Liver (tissue), 9 donors: ENCODE measurements around the gene ARAP1. TPM values are rescaled to one million over a fixed set of nuclear protein-coding genes. Genes with fewer than 3 reads are reported as not detected.

Experiments
- DNase-seq: peaks from one replicate; pipeline ENCODE4 v3.0.0-alpha.2; 2017; ENCODE audit warnings: low spot score
- H3K27ac ChIP-seq, 2 donors: one replicate each; pipeline ENCODE4 v1.7.0; 2013; ENCODE audit warnings: inconsistent platforms in 2 of 2, low read length in 2 of 2, control low read depth in 1 of 2, low read depth in 1 of 2, mild to moderate bottlenecking in 1 of 2
- H3K27me3 ChIP-seq, 4 donors: one replicate each; pipeline versions ENCODE4 v1.6.1 to v1.7.0; 2013; ENCODE audit warnings: low read length in 3 of 4, inconsistent platforms in 1 of 4, mild to moderate bottlenecking in 1 of 4, moderate library complexity in 1 of 4; ENCODE audit not compliant: control insufficient read depth in 4 of 4, insufficient read depth in 4 of 4
- H3K36me3 ChIP-seq, 4 donors: one replicate each; pipeline versions ENCODE4 v1.6.1 to v1.7.0; 2013; ENCODE audit warnings: low read length in 3 of 4, mild to moderate bottlenecking in 3 of 4, low read depth in 1 of 4, moderate library complexity in 1 of 4; ENCODE audit not compliant: control insufficient read depth in 4 of 4, insufficient read depth in 3 of 4
- H3K4me1 ChIP-seq, 4 donors: one replicate each; pipeline versions ENCODE4 v1.6.1 to v1.7.0; 2013; ENCODE audit warnings: low read length in 3 of 4, mild to moderate bottlenecking in 3 of 4, moderate library complexity in 1 of 4; ENCODE audit not compliant: control insufficient read depth in 4 of 4, insufficient read depth in 4 of 4
- H3K4me3 ChIP-seq, 3 donors: one replicate each; pipeline versions ENCODE4 v1.6.1 to v1.7.0; 2013; ENCODE audit warnings: low read length in 3 of 3, control low read depth in 1 of 3, low read depth in 1 of 3, mild to moderate bottlenecking in 1 of 3
- H3K9ac ChIP-seq, 2 donors: one replicate each; pipeline ENCODE4 v1.7.0; 2013; ENCODE audit warnings: low read length in 2 of 2, mild to moderate bottlenecking in 2 of 2, moderate library complexity in 2 of 2, control low read depth in 1 of 2, low read depth in 1 of 2
- H3K9me3 ChIP-seq, 4 donors: one replicate each; pipeline versions ENCODE4 v1.6.1 to v1.7.0; 2013; ENCODE audit warnings: low read length in 3 of 4; ENCODE audit not compliant: control insufficient read depth in 4 of 4
- CTCF ChIP-seq: fragments of 150-350 bp; IDR thresholded peaks from 2 replicates; pipeline ENCODE4 v1.5.1; 2017; ENCODE audit warnings: improper control_type of control experiment, low read depth, low read length; ENCODE audit not compliant: missing input control
- EGR1 ChIP-seq, 2 donors: IDR thresholded peaks; 2 replicates each; pipeline ENCODE4 v1.6.1; 2016 to 2018; ENCODE audit warnings: antibody characterized with exemption in 2 of 2, low read depth in 2 of 2
- FOXA1 ChIP-seq: IDR thresholded peaks from 2 replicates; pipeline ENCODE4 v1.6.1; 2016; ENCODE audit warnings: antibody characterized with exemption
- GABPA ChIP-seq, 2 donors: IDR thresholded peaks in 1 of 2; conservative IDR thresholded peaks in 1 of 2; 2 replicates each; pipeline ENCODE4 v1.6.1; 2016; ENCODE audit warnings: antibody characterized with exemption in 2 of 2, mild to moderate bottlenecking in 1 of 2, moderate library complexity in 1 of 2
- HNF4G ChIP-seq: IDR thresholded peaks from 2 replicates; pipeline ENCODE4 v1.6.1; 2016; ENCODE audit warnings: antibody characterized with exemption
- JUND ChIP-seq, 2 donors: IDR thresholded peaks; 2 replicates each; pipeline ENCODE4 v1.6.1; 2016; ENCODE audit warnings: antibody characterized with exemption in 2 of 2
- RAD21 ChIP-seq, 2 donors: IDR thresholded peaks; 2 replicates each; pipeline ENCODE4 v1.6.1; 2016; ENCODE audit warnings: antibody characterized with exemption in 2 of 2, mild to moderate bottlenecking in 2 of 2
- REST ChIP-seq: IDR thresholded peaks from 2 replicates; pipeline ENCODE4 v1.6.1; 2016; ENCODE audit warnings: antibody characterized with exemption, mild to moderate bottlenecking
- RXRA ChIP-seq, 2 donors: IDR thresholded peaks; 2 replicates each; pipeline ENCODE4 v1.6.1; 2017 to 2018; ENCODE audit warnings: antibody characterized with exemption in 2 of 2, mild to moderate bottlenecking in 1 of 2
- SP1 ChIP-seq: IDR thresholded peaks from 2 replicates; pipeline ENCODE4 v1.6.1; 2018; ENCODE audit warnings: antibody characterized with exemption, mild to moderate bottlenecking
- ZBTB33 ChIP-seq: IDR thresholded peaks from 2 replicates; pipeline ENCODE4 v1.6.1; 2016; ENCODE audit warnings: antibody characterized with exemption
- WGBS: extraction: QIAGEN DNeasy Blood & Tissue Kit; methylation state at CpG from one replicate; pipeline ENCODE4 v1.1.7; 2013; 5-methylcytosine and 5-hydroxymethylcytosine counted together
- polyA plus RNA-seq, 2 donors: library from polyadenylated mRNA; stranded (reverse) in 1 of 2; unstranded in 1 of 2; fragments of 200-250 nt in 1 of 2; fragments of >200 nt in 1 of 2; fragmentation: Nextera tagmentation in 1 of 2; extraction: Ambion mirVana in 1 of 2; gene quantifications; one replicate each; pipeline versions ENCODE4 v1.2.1 to v1.2.3, GENCODE V29; 2013 to 2015
- total RNA-seq, 2 donors: library from RNA; depleted of rRNA; stranded (reverse); fragments of >200 nt; gene quantifications; one replicate each; pipeline ENCODE4 v1.2.3, GENCODE V29; 2014
- TF ChIP-seq, protein P1 (sequence below): IDR thresholded peaks from 2 replicates; pipeline ENCODE4 v1.6.1; 2016; ENCODE audit warnings: antibody characterized with exemption
- donor health status: healthy.
- donor health status: healthy.
- donor health status: healthy.
- donor health status: healthy.
- donor health status: healthy.

ARAP1 gene
- total and polyA plus RNA-seq, 4 donors = 14.4 to 77.8 (median 43.5) TPM

DNA sequence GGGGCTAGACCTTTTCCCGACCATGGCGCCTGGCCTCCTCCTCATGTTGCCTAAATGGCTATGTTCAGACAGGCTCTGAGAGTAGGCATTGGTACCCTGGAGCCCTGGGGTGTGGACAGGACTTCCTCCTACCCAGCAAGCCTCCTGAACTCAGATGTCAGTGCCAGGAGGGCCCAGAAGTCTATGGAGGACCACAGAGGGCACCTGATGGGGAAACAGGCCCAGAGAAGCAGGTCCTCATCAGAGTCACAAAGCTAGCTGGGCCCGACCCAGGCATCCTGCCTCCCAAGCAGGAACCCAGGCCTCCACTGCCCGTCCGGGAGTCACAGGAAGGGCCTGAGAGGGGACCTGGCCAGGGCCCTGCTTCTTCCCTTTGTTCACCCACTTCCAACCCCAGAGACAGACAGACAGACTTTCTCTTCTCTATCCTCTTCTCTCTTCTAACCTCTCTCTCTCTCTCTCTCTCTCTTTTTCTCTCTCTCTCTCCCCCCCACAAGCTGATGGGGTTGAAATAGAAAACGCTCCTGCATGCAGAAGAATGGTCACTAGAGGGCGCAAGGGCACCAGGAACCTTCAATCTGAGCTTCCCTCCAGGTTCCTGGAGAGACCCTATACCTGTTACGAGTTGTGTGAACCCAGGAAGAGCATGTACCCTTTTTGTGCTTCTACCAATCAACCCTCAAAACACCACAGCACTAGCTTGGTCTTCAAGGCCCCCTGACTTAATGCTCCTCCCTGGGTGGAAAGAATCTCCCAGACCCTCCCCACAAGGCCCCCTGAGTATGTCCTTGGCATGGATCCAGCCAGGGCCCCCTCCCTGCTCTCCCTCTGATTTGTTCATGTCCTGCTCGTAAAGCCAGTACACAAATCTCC is 27.1 kb downstream of the ARAP1 start:
- Histone ChIP-seq H3K4me3 (no peak overlapping the region), H3K36me3 (no peaks in the 10 kb centered on the region), H3K27me3 (no peaks in the 10 kb centered on the region), H3K9me3 (no peaks in the 10 kb centered on the region), H3K4me1 (peaks cover 8 to 43% (median 32%) of the 10 kb centered on the region in 4 donors), H3K27ac (no peak overlapping the region), H3K9ac (no peak overlapping the region)
- 52% methylated on average over 9 of the region's 9 CpGs for WGBS
- TF ChIP-seq RAD21 (IDR thresholded peaks at IDR 0.05) (peak; percentile 99), REST (no peak), EGR1 (IDR thresholded peaks at IDR 0.05; ENCODE audit: low read depth in 2 of 2) (no peak), ZBTB33 (no peak), RXRA (IDR thresholded peaks at IDR 0.05) (peak in 1 of 2 donors; percentile 44), CTCF (peak; percentile 96)
- TF ChIP-seq, protein P1, sequence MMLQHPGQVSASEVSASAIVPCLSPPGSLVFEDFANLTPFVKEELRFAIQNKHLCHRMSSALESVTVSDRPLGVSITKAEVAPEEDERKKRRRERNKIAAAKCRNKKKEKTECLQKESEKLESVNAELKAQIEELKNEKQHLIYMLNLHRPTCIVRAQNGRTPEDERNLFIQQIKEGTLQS = no peak
- peak; percentile 75 for DNase-seq

- Histone ChIP-seq H3K27ac (peak overlapping the region in 1 of 2 donors; percentile 11), H3K4me3 (no peak overlapping the region), H3K36me3 (no peaks in the 10 kb centered on the region), H3K4me1 (peaks cover 12 to 52% (median 42%) of the 10 kb centered on the region in 4 donors), H3K9me3 (no peaks in the 10 kb centered on the region), H3K9ac (no peak overlapping the region), H3K27me3 (no peaks in the 10 kb centered on the region)
- WGBS = 93% methylated on average over 5 of the region's 5 CpGs
- TF ChIP-seq JUND (IDR thresholded peaks at IDR 0.05) (no peak), GABPA (IDR thresholded peaks at IDR 0.05 in 1 of 2, conservative IDR thresholded peaks at IDR 0.05 in 1 of 2) (no peak), FOXA1 (no peak), SP1 (no peak), ZBTB33 (no peak), CTCF (no peak), HNF4G (no peak)
- no peak for DNase-seq
Measured at GRCh38 chr11:72724021-72724551, 28.1 kb downstream of the ARAP1 start.
